ENCODE data around the gene LRRC45.

GRCh38 chr17:82005701-82006348, 17.3 kb upstream of the LRRC45 start:
- TF ChIP-seq SP2 (tag by site-specific recombination; IDR thresholded peaks at IDR 0.05) (no peak), CTCF (tag by site-specific recombination; IDR thresholded peaks at IDR 0.05) (no peak), RBAK (tag by site-specific recombination; IDR thresholded peaks at IDR 0.05) (no peak), ZFP69B (tag by site-specific recombination; IDR thresholded peaks at IDR 0.05) (no peak), ZNF501 (tag by site-specific recombination; IDR thresholded peaks at IDR 0.05) (no peak), BCL11A (tag by site-specific recombination; IDR thresholded peaks at IDR 0.05; ENCODE audit: low read depth) (no peak), KLF9 (tag by site-specific recombination; IDR thresholded peaks at IDR 0.05; ENCODE audit: low read depth) (peak; percentile 53; the same call in 1 of the 2 replicates), ZNF785 (tag by site-specific recombination; IDR thresholded peaks at IDR 0.05) (no peak), ZNF776 (tag by site-specific recombination; IDR thresholded peaks at IDR 0.05; ENCODE audit: borderline replicate concordance) (no peak), REST (tag by site-specific recombination; IDR thresholded peaks at IDR 0.05) (no peak), ZNF449 (tag by site-specific recombination; IDR thresholded peaks at IDR 0.05) (no peak), ZBTB7A (tag by site-specific recombination; IDR thresholded peaks at IDR 0.05; ENCODE audit: low read depth) (no peak), ZNF521 (tag by site-specific recombination; IDR thresholded peaks at IDR 0.05) (no peak)

All from HEK293 (cell line).